Peyer's patch (tissue), 4 donors: ENCODE results near the gene OCA2.

Experiments
- CTCF ChIP-seq, 6 experiments: fragments of 450-650 bp in 4 of 6; fragments of 200-600 bp in 2 of 6; sonication (generic) in 1 of 6; IDR thresholded peaks; one replicate each; pipeline ENCODE4 v1.5.1; 2017 to 2019; ENCODE audit warnings: antibody characterized with exemption in 6 of 6, mild to moderate bottlenecking in 3 of 6, moderate library complexity in 1 of 6
- POLR2A ChIP-seq, 2 donors: fragments of 450-650 bp; IDR thresholded peaks; one replicate each; pipeline ENCODE4 v1.5.1; 2017; ENCODE audit warnings: antibody characterized with exemption in 2 of 2, mild to moderate bottlenecking in 2 of 2, moderate library complexity in 2 of 2

- TF ChIP-seq CTCF (IDR thresholded peaks at IDR 0.05) (no peak), POLR2A (IDR thresholded peaks at IDR 0.05) (no peak)
Measured at GRCh38 chr15:28096411-28096669, 2.8 kb downstream of the OCA2 start.
